VCaP (cell line): ENCODE data around the gene PCNA.

Source experiments
- H3K27ac ChIP-seq: fragments of 450-650 bp; 2 replicates; pipeline ENCODE4 v1.5.1; 2017
- TF ChIP-seq, protein P1 (sequence below): fragments of 450-650 bp; conservative IDR thresholded peaks from 2 replicates; pipeline ENCODE4 v1.5.1; 2017; ENCODE audit warnings: mild to moderate bottlenecking, moderate library complexity

PCNA gene

DNA sequence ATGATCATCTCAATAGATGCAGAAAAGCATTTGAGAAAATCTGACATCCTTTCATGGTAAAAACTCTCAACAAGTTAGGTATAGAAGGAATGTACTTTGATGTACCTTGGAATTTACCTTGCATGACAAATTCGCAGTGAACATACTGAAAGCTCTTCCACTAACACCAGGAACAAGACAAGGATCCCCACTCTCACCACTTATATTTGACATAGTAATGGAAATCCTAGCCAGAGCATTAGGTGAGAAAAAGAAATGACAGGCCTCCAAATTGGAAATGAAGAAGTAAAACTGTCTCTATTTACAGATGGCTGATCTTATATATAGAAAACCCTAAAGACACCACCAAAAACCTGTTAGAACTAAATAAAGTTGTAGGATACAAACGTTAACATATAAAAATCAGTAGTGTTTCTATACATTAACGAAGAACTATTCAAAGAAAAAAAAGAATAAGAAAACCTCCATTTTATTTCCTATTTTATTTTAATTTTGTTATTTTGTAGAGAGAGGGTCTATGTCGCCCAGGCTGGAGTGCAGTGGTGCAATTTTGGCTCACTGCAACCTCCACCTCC lies 26.9 kb downstream of the PCNA start:
- TF ChIP-seq, protein P1, sequence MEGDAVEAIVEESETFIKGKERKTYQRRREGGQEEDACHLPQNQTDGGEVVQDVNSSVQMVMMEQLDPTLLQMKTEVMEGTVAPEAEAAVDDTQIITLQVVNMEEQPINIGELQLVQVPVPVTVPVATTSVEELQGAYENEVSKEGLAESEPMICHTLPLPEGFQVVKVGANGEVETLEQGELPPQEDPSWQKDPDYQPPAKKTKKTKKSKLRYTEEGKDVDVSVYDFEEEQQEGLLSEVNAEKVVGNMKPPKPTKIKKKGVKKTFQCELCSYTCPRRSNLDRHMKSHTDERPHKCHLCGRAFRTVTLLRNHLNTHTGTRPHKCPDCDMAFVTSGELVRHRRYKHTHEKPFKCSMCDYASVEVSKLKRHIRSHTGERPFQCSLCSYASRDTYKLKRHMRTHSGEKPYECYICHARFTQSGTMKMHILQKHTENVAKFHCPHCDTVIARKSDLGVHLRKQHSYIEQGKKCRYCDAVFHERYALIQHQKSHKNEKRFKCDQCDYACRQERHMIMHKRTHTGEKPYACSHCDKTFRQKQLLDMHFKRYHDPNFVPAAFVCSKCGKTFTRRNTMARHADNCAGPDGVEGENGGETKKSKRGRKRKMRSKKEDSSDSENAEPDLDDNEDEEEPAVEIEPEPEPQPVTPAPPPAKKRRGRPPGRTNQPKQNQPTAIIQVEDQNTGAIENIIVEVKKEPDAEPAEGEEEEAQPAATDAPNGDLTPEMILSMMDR: no peak
- no peak overlapping the region for H3K27ac ChIP-seq

DNA sequence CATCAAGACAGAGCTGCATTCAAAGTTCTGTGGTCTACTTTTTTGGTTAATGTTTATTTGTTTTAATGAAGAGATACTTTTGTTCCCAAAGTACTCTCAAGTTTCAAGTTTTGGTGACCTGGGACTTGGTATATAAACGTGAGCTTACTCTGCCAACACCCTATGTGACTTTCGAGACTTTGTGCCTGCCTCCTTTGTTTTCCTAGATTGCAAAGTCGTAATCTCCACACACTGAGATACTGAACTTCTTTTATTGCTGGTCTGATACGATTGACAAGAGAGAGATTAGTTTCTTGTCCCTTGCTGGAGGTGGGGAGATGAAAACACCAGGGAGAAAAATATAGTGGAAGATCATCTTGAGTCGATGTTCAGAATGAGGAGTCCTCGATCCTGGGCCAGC lies 27.9 kb downstream of the PCNA start:
- no peak overlapping the region for H3K27ac ChIP-seq
- TF ChIP-seq, protein P1: no peak

DNA sequence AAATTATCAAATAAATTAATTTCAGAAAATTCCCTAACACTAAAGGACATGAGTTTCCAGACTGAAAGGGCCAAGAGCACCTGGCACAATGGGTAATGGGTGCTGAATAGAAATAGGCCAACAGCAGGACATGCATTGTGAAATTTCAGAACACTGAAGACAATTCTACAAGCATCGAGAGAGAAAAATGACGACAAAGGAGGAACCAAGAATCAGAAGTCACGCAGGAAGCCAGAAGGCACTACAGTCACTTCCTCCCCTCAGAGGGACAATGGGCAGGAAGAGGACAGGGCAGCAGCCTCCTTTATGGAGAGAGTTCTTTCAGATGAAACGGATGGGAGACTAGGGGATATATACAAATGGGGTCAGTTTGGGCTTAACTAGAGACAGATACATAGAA lies 29.6 kb downstream of the PCNA start:
- no peak overlapping the region for H3K27ac ChIP-seq
- TF ChIP-seq, protein P1: no peak

DNA sequence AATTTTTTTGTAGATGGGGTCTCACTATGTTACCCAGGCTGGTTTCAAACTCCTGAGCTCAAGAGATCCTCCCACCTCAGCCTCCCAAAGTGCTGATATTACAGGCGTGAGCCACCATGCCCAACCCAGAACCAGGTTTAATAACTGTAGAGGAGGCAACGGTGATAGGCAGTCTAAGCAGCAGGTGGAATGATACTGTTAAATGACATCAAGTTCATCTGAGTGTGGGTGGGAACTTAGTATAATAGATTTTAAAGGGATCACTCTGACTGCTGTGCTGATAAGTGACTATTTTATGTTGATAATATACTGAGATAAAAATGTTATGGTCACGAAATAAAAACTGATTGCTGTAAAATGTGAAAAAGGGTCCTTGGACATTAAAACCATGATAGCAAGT lies 31.1 kb downstream of the PCNA start:
- H3K27ac ChIP-seq: no peak overlapping the region
- TF ChIP-seq, protein P1: no peak

GRCh38 chr20:5085380-5085779 lies 34.4 kb downstream of the PCNA start:
- no peak overlapping the region for H3K27ac ChIP-seq
- TF ChIP-seq, protein P1: no peak

GRCh38 chr20:5080384-5080877 lies 39.3 kb downstream of the PCNA start:
- no peak overlapping the region for H3K27ac ChIP-seq

GRCh38 chr20:5078399-5078958 lies 41.3 kb downstream of the PCNA start:
- TF ChIP-seq, protein P1: no peak
- H3K27ac ChIP-seq: no peak overlapping the region

More at GRCh38 chr20:5080384-5080877, 39.3 kb downstream of the PCNA start:
- TF ChIP-seq, protein P1: no peak
